ENCODE measurements around the gene NHP2.

GRCh38 chr5:178130576-178131445, 22.9 kb downstream of the NHP2 start, which contains the start of gene RMND5B:
- TF ChIP-seq, protein P1, sequence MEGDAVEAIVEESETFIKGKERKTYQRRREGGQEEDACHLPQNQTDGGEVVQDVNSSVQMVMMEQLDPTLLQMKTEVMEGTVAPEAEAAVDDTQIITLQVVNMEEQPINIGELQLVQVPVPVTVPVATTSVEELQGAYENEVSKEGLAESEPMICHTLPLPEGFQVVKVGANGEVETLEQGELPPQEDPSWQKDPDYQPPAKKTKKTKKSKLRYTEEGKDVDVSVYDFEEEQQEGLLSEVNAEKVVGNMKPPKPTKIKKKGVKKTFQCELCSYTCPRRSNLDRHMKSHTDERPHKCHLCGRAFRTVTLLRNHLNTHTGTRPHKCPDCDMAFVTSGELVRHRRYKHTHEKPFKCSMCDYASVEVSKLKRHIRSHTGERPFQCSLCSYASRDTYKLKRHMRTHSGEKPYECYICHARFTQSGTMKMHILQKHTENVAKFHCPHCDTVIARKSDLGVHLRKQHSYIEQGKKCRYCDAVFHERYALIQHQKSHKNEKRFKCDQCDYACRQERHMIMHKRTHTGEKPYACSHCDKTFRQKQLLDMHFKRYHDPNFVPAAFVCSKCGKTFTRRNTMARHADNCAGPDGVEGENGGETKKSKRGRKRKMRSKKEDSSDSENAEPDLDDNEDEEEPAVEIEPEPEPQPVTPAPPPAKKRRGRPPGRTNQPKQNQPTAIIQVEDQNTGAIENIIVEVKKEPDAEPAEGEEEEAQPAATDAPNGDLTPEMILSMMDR (conservative IDR thresholded peaks at IDR 0.05), result no peak
- TF ChIP-seq EZH2 (IDR thresholded peaks at IDR 0.05; ENCODE audit: low read depth), result no peak
